NCI-H187 (cell line): Measurements from ENCODE around the gene ACTL10.
A peak's percentile ranks its signal among the peaks of the same experiment; 100 is the strongest.

ENCODE experiments used
- DNase-seq, 2 experiments: peaks; one replicate each; lab custom pipeline; 2025; lab: John Stamatoyannopoulos, UW

ACTL10 gene

GRCh38 chr20:33664085-33664761, 2.5 kb upstream of the ACTL10 start:
- no peak for DNase-seq

GRCh38 chr20:33664762-33665144, 2.0 kb upstream of the ACTL10 start:
- DNase-seq = no peak

- DNase-seq = no peak
Observed at GRCh38 chr20:33667245-33667675, 517 bp downstream of the ACTL10 start.

- DNase-seq = peak; percentile 43 to 74
Observed at GRCh38 chr20:33667676-33668465, 1.1 kb downstream of the ACTL10 start.

GRCh38 chr20:33668466-33669155, 1.9 kb downstream of the ACTL10 start:
- no peak for DNase-seq

- DNase-seq = no peak
Observed at GRCh38 chr20:33669224-33669623, 2.5 kb downstream of the ACTL10 start.

GRCh38 chr20:33669873-33670640, 3.3 kb downstream of the ACTL10 start:
- no peak for DNase-seq

- DNase-seq = no peak
Observed at GRCh38 chr20:33670715-33671499, 4.2 kb downstream of the ACTL10 start.

- DNase-seq = no peak
Observed at GRCh38 chr20:33671573-33672288, 5.0 kb downstream of the ACTL10 start.

- no peak for DNase-seq
Observed at GRCh38 chr20:33672426-33673113, 5.8 kb downstream of the ACTL10 start.

- no peak for DNase-seq
Observed at GRCh38 chr20:33673114-33673409, 6.3 kb downstream of the ACTL10 start.

GRCh38 chr20:33673410-33674293, 6.9 kb downstream of the ACTL10 start:
- DNase-seq = no peak

GRCh38 chr20:33674294-33675135, 7.8 kb downstream of the ACTL10 start, which contains the start of gene NECAB3:
NECAB3 (minus strand) TSS chr20:33674428; CDS start chr20:33674352, 76 bp downstream.
- DNase-seq = peak; percentile 44 to 68

GRCh38 chr20:33675136-33675959, 8.6 kb downstream of the ACTL10 start:
- DNase-seq = no peak

GRCh38 chr20:33676121-33676520, 9.4 kb downstream of the ACTL10 start:
- DNase-seq = no peak

GRCh38 chr20:33676652-33677645, 10.2 kb downstream of the ACTL10 start:
- no peak for DNase-seq
